HEK293T (cell line): Measurements from ENCODE around the gene PDE4B.
A peak's percentile ranks its signal among the peaks of the same experiment; 100 is the strongest.

Experiments
- CTCF ChIA-PET: fragments of 350-600 bp; formaldehyde crosslinking; extraction: SDS; loops from one replicate; lab custom pipeline; 2021; ENCODE audit warnings: antibody characterized with exemption, inconsistent platforms; lab: Yijun Ruan, JAX
- POLR2A ChIA-PET: fragments of 350-600 bp; formaldehyde crosslinking; extraction: SDS; loops from one replicate; lab custom pipeline; 2020; ENCODE audit warnings: antibody characterized with exemption, inconsistent platforms; lab: Yijun Ruan, JAX
- DNase-seq: peaks from one replicate; pipeline ENCODE4 v3.0.0; 2012; ENCODE audit warnings: mixed read lengths; ENCODE audit errors: extremely low spot score
- ARNT ChIP-seq: fragments of 450-650 bp; IDR thresholded peaks from 2 replicates; pipeline ENCODE4 v1.6.1; 2017; ENCODE audit warnings: mild to moderate bottlenecking
- BHLHE40 ChIP-seq: fragments of 450-650 bp; IDR thresholded peaks from 2 replicates; pipeline ENCODE4 v1.6.1; 2016; ENCODE audit warnings: mild to moderate bottlenecking, moderate library complexity, borderline replicate concordance
- CTBP1 ChIP-seq: fragments of 450-650 bp; IDR thresholded peaks from 2 replicates; pipeline ENCODE4 v1.6.1; 2016; ENCODE audit warnings: borderline replicate concordance
- ELF4 ChIP-seq: fragments of 450-650 bp; IDR thresholded peaks from 2 replicates; pipeline ENCODE4 v1.6.1; 2017; ENCODE audit warnings: antibody characterized with exemption
- FOXA1 ChIP-seq: fragments of 450-650 bp; IDR thresholded peaks from 2 replicates; pipeline ENCODE4 v1.6.1; 2016; ENCODE audit warnings: mild to moderate bottlenecking
- FOXK2 ChIP-seq: fragments of 450-650 bp; IDR thresholded peaks from 2 replicates; pipeline ENCODE4 v1.6.1; 2016; ENCODE audit warnings: mild to moderate bottlenecking
- FOXM1 ChIP-seq: fragments of 450-650 bp; IDR thresholded peaks from 2 replicates; pipeline ENCODE4 v1.6.1; 2017; ENCODE audit warnings: mild to moderate bottlenecking, borderline replicate concordance
- HDGF ChIP-seq: fragments of 450-650 bp; IDR thresholded peaks from 2 replicates; pipeline ENCODE4 v1.6.1; 2017; ENCODE audit warnings: antibody characterized with exemption, borderline replicate concordance
- L3MBTL2 ChIP-seq: fragments of 450-650 bp; conservative IDR thresholded peaks from 2 replicates; pipeline ENCODE4 v1.6.1; 2016; ENCODE audit warnings: mild to moderate bottlenecking
- LEF1 ChIP-seq: fragments of 450-650 bp; IDR thresholded peaks from 2 replicates; pipeline ENCODE4 v1.6.1; 2017; ENCODE audit warnings: mild to moderate bottlenecking, borderline replicate concordance
- NFRKB ChIP-seq: fragments of 450-650 bp; IDR thresholded peaks from 2 replicates; pipeline ENCODE4 v1.6.1; 2016; ENCODE audit warnings: mild to moderate bottlenecking, moderate library complexity
- PKNOX1 ChIP-seq: fragments of 450-650 bp; IDR thresholded peaks from 2 replicates; pipeline ENCODE4 v1.6.1; 2016
- SP1 ChIP-seq: fragments of 450-650 bp; IDR thresholded peaks from 2 replicates; pipeline ENCODE4 v1.6.1; 2017
- SUZ12 ChIP-seq: fragments of 450-650 bp; IDR thresholded peaks from 2 replicates; pipeline ENCODE4 v1.6.1; 2016; ENCODE audit warnings: mild to moderate bottlenecking
- TARDBP ChIP-seq: fragments of 450-650 bp; IDR thresholded peaks from 2 replicates; pipeline ENCODE4 v1.6.1; 2016
- ZNF384 ChIP-seq: fragments of 450-650 bp; IDR thresholded peaks from 2 replicates; pipeline ENCODE4 v1.6.1; 2016

The PDE4B gene

GRCh38 chr1:66220477-66220876, 427.8 kb downstream of the PDE4B start:
- ChIA-PET CTCF (no interaction called here), POLR2A (no interaction called here)
- no peak for DNase-seq
- TF ChIP-seq SP1, result no peak
- TF ChIP-seq FOXM1, result no peak

GRCh38 chr1:66223681-66224080, 431.0 kb downstream of the PDE4B start:
- POLR2A ChIA-PET, result no interaction called here
- DNase-seq, result no peak
- TF ChIP-seq NFRKB, result no peak
- TF ChIP-seq ARNT, result no peak
- no peak for TF ChIP-seq PKNOX1
- TF ChIP-seq L3MBTL2, result no peak
- no peak for TF ChIP-seq FOXK2
- TF ChIP-seq BHLHE40, result no peak
- TF ChIP-seq ELF4, result no peak
- TF ChIP-seq LEF1, result no peak
- no peak for TF ChIP-seq SP1
- no peak for TF ChIP-seq CTBP1
- no peak for TF ChIP-seq SUZ12
- no peak for TF ChIP-seq ZNF384
- TF ChIP-seq HDGF, result no peak
- TF ChIP-seq FOXA1, result no peak
- CTCF ChIA-PET, result no interaction called here

GRCh38 chr1:66226985-66227384, 434.3 kb downstream of the PDE4B start:
- CTCF ChIA-PET, result no interaction called here
- POLR2A ChIA-PET, result no interaction called here
- DNase-seq, result no peak
- no peak for TF ChIP-seq ELF4
- TF ChIP-seq BHLHE40, result no peak
- TF ChIP-seq ZNF384, result no peak
- no peak for TF ChIP-seq SUZ12
- TF ChIP-seq ARNT, result no peak
- no peak for TF ChIP-seq TARDBP
- no peak for TF ChIP-seq CTBP1
- no peak for TF ChIP-seq FOXM1
- no peak for TF ChIP-seq PKNOX1
- TF ChIP-seq FOXK2, result no peak
- no peak for TF ChIP-seq NFRKB

- ChIA-PET CTCF (no interaction called here), POLR2A (no interaction called here)
- DNase-seq, result no peak
- TF ChIP-seq LEF1, result no peak
- TF ChIP-seq NFRKB, result no peak
- no peak for TF ChIP-seq FOXA1
- no peak for TF ChIP-seq L3MBTL2
- TF ChIP-seq BHLHE40, result no peak
- no peak for TF ChIP-seq CTBP1
Measured at GRCh38 chr1:66227966-66228365, 435.3 kb downstream of the PDE4B start.

GRCh38 chr1:66231217-66231616, 438.5 kb downstream of the PDE4B start:
- DNase-seq, result no peak
- POLR2A ChIA-PET, result no interaction called here
- no peak for TF ChIP-seq ZNF384
- TF ChIP-seq HDGF, result no peak
- TF ChIP-seq PKNOX1, result 0 out of 2 replicates have a peak, but pooled peaks have one; percentile 11
- CTCF ChIA-PET, result interaction anchor here (1.5 kb wide), 1 partner anchor 11 kb away, joined by 3 read pairs; no protein-coding TSS in a partner anchor

- CTCF ChIA-PET, result interaction anchor here (1.5 kb wide), 1 partner anchor 10 kb away, joined by 3 read pairs; no protein-coding TSS in a partner anchor
- TF ChIP-seq FOXA1 (no peak), ARNT (no peak), ZNF384 (no peak), FOXK2 (no peak), SP1 (no peak), PKNOX1 (no peak)
- POLR2A ChIA-PET, result no interaction called here
- DNase-seq, result no peak
Measured at GRCh38 chr1:66231681-66232463, 439.2 kb downstream of the PDE4B start.
